IMR-90 (cell line): Measurements from ENCODE around the gene STAU1.
"Not testable (repeated sequence)": the region's sequence is repeated elsewhere in the genome, so short reads cannot be mapped to it uniquely, and the experiment has no call there.

ENCODE experiments used
- RAD21 ChIP-seq: IDR thresholded peaks from 2 replicates; pipeline ENCODE4 v1.6.1; 2012; ENCODE audit warnings: low read length, improper control_type of control experiment
- TF ChIP-seq, protein P1 (sequence below): conservative IDR thresholded peaks from 2 replicates; pipeline ENCODE4 v1.5.1; 2012; ENCODE audit warnings: mild to moderate bottlenecking, low read depth, low read length, improper control_type of control experiment
- TF ChIP-seq, protein P2 (sequence below): fragments of 150-350 bp; IDR thresholded peaks from 2 replicates; pipeline ENCODE4 v1.6.1; 2016; ENCODE audit warnings: low read depth, mild to moderate bottlenecking, low read length, moderate library complexity, borderline replicate concordance
- TF ChIP-seq, protein P3 (sequence below): fragments of 150-350 bp; IDR thresholded peaks from 2 replicates; pipeline ENCODE4 v1.6.1; 2017; ENCODE audit warnings: mild to moderate bottlenecking, antibody characterized with exemption, low read length, low read depth

DNA sequence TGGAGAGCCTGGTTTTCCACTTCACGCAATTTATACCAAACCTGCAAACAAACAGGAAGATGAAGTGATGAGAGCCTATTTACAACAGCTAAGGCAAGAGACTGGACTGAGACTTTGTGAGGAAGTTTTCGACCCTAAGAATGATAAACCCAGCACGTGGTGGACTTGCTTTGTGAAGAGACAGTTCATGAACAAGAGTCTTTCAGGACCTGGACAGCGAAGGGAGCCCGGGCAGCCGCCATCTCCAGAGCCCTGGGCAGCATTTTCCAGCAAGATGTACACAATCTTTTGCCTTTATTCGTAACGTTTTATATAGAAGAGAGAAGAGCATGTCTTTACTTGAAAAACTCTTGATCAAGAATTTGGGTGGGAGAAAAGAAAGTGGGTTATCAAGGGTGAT is 53.3 kb downstream of the STAU1 start:
- TF ChIP-seq, protein P1, sequence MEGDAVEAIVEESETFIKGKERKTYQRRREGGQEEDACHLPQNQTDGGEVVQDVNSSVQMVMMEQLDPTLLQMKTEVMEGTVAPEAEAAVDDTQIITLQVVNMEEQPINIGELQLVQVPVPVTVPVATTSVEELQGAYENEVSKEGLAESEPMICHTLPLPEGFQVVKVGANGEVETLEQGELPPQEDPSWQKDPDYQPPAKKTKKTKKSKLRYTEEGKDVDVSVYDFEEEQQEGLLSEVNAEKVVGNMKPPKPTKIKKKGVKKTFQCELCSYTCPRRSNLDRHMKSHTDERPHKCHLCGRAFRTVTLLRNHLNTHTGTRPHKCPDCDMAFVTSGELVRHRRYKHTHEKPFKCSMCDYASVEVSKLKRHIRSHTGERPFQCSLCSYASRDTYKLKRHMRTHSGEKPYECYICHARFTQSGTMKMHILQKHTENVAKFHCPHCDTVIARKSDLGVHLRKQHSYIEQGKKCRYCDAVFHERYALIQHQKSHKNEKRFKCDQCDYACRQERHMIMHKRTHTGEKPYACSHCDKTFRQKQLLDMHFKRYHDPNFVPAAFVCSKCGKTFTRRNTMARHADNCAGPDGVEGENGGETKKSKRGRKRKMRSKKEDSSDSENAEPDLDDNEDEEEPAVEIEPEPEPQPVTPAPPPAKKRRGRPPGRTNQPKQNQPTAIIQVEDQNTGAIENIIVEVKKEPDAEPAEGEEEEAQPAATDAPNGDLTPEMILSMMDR: not testable (repeated sequence)
- not testable (repeated sequence) for TF ChIP-seq RAD21
- TF ChIP-seq, protein P2, sequence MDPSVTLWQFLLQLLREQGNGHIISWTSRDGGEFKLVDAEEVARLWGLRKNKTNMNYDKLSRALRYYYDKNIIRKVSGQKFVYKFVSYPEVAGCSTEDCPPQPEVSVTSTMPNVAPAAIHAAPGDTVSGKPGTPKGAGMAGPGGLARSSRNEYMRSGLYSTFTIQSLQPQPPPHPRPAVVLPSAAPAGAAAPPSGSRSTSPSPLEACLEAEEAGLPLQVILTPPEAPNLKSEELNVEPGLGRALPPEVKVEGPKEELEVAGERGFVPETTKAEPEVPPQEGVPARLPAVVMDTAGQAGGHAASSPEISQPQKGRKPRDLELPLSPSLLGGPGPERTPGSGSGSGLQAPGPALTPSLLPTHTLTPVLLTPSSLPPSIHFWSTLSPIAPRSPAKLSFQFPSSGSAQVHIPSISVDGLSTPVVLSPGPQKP: not testable (repeated sequence)
- TF ChIP-seq, protein P3, sequence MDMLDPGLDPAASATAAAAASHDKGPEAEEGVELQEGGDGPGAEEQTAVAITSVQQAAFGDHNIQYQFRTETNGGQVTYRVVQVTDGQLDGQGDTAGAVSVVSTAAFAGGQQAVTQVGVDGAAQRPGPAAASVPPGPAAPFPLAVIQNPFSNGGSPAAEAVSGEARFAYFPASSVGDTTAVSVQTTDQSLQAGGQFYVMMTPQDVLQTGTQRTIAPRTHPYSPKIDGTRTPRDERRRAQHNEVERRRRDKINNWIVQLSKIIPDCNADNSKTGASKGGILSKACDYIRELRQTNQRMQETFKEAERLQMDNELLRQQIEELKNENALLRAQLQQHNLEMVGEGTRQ: not testable (repeated sequence)
